GM21737 (cell line): Measurements from ENCODE around the gene ZNF407.
"Not testable (repeated sequence)": the region's sequence is repeated elsewhere in the genome, so short reads cannot be mapped to it uniquely, and the experiment has no call there.

Experiments
- ATAC-seq: cut with Tn5 transposase; IDR thresholded peaks from one replicate; pipeline ENCODE4 v1.9.1; 2021; ENCODE audit warnings: mild to moderate bottlenecking, moderate library complexity; ENCODE audit not compliant: unreplicated experiment

ZNF407 gene, protein sequence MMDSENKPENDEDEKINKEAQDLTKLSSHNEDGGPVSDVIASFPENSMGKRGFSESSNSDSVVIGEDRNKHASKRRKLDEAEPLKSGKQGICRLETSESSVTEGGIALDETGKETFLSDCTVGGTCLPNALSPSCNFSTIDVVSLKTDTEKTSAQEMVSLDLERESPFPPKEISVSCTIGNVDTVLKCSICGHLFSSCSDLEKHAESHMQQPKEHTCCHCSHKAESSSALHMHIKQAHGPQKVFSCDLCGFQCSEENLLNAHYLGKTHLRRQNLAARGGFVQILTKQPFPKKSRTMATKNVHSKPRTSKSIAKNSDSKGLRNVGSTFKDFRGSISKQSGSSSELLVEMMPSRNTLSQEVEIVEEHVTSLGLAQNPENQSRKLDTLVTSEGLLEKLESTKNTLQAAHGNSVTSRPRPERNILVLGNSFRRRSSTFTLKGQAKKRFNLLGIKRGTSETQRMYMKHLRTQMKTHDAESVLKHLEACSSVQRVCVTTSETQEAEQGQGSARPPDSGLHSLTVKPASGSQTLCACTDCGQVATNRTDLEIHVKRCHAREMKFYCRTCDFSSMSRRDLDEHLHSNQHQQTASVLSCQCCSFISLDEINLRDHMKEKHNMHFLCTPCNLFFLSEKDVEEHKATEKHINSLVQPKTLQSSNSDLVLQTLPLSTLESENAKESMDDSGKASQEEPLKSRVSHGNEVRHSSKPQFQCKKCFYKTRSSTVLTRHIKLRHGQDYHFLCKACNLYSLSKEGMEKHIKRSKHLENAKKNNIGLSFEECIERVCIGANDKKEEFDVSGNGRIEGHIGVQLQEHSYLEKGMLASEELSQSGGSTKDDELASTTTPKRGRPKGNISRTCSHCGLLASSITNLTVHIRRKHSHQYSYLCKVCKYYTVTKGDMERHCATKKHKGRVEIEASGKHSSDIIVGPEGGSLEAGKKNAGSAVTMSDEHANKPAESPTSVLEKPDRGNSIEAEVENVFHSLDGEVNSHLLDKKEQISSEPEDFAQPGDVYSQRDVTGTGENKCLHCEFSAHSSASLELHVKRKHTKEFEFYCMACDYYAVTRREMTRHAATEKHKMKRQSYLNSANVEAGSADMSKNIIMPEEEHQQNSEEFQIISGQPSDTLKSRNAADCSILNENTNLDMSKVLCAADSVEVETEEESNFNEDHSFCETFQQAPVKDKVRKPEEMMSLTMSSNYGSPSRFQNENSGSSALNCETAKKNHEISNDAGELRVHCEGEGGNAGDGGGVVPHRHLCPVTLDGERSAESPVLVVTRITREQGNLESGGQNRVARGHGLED (N-terminal part only)

DNA sequence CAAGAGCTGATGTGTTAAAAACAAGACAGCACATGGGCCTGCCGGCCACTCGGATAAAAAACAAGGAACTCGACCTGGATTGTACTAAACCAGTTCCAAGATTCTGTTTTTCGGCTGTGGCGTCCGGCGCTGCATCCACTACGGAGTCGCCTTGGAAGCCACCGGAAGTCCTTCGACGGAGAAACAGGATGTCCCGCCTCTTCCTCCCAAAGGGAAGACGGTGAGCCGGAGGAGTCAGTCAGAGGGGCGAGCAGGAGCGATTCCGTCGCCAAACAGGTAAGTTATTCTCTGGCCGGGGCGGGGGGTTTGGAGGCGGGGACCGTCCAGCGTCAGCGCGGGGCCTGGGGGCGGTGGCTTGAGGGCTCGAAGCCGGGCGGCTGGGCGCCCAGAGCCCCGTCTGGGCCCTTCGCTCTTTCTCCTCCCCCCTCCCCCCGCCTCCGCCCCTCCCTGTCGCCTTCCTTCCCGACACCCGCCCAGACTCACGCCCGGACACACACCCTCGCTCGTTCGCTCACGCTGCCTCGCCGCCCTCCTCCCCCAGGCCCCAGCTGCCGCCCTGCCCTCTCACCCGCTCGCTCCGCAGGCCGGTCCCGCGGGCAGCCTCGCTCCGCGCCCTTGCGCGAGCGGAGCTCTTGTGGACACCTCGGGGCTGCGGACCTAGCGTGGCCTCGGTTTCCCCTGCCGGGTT, at the start of gene ZNF407:
ZNF407 (plus strand) TSS at position 209 of the 688 bp plus-strand sequence. CDS start 33,150 bp downstream, outside the sequence.
- ATAC-seq = peak; percentile 74

DNA sequence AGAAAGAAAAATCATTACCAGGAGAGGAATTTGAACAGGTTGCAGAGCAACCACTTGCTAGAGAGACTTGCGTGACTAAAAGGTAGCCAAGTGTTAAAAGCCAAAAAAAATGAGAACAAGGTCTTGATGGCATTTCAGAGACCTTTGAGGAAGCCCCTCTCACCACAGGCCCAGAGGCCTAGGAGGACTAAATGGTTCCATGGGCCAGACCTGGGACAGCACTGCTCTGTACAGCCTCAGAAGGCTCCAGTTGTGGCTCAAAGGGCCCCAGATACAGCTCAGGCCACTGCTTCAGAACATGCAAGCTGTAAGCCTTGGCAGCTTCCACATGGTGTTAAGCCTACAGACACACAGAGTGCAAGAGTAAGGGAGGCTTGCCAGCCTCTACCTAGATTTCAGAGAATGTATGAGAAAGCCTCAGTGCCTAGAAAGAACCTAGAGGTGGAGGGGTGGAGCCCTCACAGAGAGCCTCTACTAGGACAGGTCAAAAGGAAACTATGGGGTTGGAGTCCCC, 48.0 kb upstream of the ZNF407 start:
- no peak for ATAC-seq

DNA sequence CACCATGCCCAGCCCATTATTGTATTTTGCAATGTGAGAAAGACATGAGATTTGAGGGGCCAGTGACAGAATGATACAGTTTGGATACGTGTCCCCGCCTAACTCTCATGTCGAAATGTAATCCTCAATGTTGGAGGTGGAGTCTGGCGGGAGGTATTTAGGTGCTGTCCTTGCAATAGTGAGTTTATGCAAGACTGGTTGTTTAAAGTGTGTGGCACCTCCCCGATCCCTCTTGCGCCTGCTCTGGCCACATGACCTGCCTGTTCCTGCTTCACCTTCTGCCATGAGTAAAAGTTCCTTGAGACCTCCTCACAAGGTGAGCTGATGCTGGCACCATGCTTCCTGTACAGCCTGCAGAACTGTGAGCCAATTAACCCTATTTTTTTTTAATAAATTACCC, 46.8 kb upstream of the ZNF407 start:
- ATAC-seq = no peak

DNA sequence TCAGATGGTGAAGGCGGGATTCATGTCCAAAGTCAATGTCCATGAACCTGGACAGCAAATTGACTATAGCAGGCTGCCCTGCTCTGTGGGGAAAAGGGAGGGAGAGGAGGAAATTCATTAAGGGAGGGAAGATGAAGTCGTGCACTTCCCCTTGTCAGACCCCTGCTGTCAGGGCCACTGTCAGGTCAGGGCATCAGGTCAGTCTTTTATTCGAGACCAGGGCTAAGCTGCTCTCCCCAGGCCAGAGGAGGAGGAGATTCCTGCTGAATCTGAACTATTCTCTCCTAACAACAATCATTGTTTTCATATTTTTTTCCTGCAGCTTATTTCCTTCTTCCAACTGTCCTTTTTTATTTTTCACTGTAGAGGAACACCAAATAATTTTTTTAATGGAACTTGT, 46.2 kb upstream of the ZNF407 start:
- ATAC-seq = no peak

DNA sequence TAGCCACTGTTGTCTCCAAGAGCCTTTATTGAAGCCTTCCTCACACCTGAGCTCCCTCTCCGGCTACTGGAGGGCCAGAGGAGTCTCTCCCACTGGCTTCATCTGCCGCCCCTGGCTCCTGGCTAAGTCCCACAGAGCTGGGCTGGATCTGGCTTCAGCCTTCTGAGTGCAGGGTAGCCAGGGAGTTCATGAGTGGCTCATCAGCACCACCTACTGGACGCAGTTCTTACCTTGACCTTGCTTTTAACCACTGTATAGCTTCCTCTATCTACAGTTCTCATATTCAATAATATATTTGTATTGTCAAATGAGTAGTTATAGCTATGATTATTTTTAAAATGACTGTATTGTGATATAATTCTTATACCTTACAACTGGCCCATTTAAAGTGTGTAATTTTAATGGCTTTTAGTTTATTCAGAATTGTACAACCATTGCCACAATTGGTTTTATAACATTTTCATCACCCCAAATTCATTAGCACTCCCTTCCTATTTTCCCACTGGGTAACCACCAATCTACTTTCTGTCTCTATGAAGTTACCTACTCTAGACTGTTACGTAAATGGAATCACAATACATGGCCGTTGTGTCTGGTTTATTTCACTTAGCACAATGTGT, 45.6 kb upstream of the ZNF407 start:
- ATAC-seq = peak; percentile 99

DNA sequence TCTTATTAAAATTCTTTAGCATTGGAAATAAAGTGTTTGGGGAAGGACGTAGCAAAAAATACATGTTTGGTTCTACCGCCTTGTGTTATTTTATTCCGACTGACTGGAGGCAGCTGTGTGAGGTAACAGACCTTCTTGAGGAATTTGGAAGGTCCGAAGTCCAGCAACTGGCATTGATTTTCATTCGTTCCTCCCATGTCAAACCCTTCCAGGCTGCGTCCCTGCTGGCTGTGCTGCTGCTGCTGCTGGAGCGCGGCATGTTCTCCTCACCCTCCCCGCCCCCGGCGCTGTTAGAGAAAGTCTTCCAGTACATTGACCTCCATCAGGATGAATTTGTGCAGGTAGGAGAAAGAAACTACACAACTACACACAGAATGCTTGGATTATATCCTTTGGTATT, 41.5 kb upstream of the ZNF407 start:
- no peak for ATAC-seq

DNA sequence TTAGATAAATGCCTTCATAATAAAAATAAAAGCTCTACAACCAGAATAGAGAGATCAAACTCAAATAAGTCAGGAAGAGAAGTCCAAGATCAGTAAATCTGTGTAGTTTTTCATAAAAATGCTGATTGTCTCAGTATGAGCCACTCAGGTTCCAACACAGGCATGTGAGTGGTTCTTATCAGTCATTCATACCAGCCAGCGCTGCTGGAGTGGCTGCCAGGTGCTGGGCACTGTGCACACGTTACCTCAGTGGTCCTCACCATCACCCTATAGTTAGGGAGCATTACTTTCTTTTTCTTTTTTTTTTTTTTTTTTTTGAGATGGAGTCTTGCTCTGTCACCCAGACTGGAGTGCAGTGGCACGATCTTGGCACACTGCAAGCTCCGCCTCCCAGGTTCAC, 39.6 kb upstream of the ZNF407 start:
- no peak for ATAC-seq

DNA sequence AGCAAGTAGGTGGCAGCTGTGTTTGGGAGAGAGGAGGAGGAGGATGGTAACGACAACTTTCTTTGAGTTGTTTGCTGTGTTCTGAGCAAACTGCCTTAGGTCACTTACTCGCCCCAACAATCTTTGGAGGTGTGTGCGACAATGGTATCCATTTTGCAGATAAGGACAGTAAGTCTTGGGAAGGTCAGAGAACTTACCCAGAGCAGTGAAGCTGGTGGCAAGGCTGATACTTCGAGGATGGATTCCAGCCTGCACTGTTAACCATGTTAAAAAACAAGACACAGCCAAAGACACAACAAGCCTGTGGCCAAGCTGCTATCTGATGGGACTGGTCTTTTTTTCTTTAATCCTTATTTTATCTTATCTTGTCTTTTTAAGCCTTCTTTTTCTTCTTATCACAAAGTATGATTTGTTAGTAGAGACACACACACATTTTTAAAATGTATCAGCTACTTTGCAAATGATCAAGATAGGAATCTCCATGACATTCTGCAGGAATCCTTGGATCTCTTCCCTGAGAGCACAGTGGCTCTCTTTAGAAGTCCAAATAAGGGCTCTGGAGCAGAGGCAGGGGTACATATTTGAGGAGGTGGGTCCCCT, 35.4 kb upstream of the ZNF407 start:
- ATAC-seq = no peak

DNA sequence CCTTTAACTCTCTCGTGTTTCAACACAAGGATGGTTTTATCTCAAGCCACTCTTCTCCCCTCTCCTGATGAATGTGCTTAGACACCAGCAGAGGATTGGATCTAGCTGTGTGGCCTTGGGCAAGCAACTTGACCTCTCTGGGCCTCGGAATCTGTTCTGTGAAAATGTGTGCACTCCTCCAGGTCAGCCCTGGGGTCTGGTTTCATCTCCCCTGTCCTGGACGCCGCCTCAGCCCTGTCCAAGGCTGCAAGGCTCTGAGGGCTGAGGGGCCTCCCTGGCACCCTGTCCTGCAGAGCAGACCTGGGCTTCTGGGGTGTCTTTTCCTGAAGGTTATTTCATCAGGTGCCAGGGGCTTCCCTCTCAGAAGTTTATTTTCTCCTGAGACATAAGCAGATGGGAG, 34.9 kb upstream of the ZNF407 start:
- no peak for ATAC-seq

DNA sequence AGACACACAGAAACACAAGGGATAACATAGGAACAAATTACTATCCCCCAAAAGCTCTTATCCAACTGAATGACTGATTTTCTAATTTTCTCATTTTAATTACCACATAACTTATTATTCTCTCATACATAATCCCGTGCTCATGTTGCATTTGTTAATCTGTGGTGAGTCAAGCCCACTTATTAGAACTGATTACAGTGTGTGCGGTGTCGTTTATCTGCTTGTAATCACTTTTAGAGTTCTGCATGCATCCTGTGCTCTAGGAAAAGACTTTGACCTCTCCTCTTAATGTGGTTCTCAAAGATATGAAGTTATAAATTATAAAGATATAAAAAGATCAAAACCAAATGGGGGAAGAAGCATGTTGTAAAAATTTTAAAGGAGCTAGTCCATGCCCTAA, 33.7 kb upstream of the ZNF407 start:
- ATAC-seq = no peak

DNA sequence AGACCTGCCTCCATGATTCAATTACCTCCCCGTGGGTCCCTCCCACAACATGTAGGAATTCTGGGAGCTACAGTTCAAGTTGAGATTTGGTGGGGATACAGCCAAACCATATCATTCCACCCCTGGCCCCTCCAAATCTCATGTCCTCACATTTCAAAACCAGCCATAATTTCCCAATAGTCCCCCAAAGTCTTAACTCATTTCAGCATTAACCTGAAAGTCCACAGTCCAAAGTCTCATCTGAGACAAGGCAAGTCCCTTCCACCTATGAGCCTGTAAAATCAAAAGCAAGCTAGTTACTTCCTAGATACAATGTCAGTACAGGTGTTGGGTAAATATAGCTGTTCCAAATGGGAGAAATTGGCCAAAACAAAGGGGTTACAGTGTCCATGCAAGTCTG, 32.5 kb upstream of the ZNF407 start:
- ATAC-seq = not testable (repeated sequence)

DNA sequence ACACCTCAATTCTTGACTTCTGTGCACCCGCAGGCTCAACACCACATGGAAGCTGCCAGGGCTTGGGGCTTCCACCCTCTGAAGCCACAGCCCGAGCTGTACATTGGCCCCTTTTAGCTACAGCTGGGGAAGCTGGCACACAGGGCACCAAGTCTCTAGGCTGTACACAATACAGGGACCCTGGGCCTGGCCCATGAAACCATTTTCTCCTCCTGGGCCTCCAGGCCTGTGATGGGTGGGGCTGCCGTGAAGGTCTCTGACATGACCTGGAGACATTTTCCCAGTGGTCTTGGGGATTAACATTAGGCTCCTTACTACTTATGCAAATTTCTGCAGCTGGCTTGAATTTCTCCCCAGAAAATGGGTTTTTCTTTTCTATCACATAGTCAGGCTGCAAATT, 31.7 kb upstream of the ZNF407 start:
- ATAC-seq = not testable (repeated sequence)

DNA sequence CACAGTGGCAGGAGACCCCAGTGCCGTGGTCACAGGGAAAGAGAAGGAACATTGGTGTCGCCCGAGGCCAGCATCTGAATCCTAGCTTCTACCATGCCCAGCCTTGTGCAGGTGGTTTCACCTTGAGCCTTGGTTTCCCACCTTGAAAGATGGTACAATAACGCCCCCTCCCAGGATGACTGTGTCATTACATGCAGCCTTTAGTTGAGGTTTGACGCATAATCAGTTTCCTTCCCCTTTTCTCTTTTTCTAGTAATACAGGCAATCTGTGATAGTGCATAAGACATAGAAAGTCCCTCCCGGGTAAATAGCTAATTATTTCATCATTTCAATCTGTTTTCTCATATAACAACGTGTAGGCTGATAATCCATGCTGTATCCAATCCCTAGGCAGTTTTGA, 29.8 kb upstream of the ZNF407 start:
- ATAC-seq = no peak

DNA sequence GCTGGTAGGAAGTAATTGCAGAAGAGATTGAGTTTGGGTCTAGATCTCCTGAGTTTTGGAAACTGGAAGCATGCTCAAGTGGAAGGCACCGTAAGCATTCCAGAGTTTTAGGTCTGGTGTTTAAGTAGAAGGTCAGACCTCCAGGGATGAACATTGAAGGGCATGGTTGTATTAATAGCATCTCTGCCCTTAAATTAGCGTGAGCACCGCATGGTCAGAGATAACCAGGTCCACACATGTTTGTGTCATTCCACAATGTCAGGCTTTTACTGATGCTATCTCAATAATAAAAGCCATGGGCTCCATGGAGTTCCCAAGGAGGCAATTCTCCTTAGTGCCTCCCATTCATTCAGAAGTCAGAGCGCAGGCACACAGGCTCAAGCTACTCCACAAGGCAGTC, 28.3 kb upstream of the ZNF407 start:
- no peak for ATAC-seq

DNA sequence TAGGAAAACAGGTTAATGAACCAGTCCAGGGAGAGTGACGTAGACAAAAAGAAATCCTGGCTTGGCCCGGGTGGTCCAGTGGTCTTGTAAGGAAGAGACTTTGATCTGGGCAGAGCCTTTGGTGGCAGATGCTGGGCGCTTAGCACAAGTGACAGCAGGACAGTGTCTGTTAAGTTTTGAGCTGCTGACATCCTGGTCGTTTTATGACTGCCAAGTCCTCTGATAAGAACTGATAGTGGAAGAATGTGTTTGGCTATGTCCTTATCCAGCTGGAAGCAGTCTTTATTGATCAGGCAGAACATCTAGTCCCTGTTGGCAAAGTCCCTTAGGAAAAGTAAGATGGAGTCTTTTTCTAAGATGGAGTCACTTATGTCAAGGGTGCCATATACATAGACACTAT, 27.4 kb upstream of the ZNF407 start:
- ATAC-seq = no peak

DNA sequence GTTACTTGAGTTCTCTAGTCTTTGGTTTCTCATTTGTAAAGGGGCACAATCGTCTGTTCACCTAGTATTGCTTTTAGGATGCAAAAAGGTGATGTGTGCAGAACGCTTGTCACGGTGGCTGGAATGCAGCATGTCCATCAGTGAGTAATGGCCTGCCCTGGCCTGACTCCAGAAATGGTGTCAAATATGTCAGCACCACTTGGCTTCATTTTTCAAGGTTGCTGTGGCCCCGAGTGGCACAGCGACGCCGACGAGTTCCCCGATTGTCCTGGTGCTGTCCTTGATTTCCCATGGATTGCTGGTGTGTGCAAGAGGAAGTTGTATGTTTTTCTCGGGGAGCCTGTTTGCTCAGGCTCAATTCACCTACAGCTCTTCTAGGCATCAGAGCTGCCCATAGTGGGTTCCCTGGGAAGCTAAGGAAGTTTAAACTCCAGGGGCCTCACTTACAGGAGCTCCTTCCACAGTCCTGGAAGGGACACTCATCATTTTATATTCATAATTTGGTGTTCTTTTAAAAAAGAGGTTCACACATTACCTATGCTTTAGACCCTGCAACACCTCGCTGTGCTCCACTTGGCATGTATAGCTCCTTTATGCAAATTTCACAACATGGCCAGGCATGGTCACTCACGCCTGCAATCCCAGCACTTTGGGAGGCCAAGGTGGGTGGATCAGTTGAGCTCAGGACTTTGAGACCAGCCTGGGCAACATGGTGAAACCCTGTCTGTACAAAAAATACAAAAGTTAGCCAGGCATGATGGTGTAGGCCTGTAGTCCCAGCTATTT, 25.6 kb upstream of the ZNF407 start:
- no peak for ATAC-seq

DNA sequence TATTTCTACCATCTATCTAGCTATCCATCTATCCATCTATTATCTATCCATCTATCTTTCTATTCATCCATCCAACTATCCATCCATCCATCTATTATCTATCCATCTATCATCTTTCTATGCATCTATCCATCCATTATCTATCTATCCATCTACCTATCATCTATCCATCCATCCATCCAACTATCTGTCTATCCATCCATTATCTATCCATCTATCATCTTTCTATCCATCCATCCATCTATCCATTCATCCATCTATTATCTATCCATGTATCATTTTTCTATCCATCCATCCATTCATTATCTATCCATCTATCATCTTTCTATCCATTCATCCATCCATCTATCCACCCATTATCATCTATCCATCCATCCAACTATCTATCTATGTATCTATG, 24.6 kb upstream of the ZNF407 start:
- no peak for ATAC-seq

DNA sequence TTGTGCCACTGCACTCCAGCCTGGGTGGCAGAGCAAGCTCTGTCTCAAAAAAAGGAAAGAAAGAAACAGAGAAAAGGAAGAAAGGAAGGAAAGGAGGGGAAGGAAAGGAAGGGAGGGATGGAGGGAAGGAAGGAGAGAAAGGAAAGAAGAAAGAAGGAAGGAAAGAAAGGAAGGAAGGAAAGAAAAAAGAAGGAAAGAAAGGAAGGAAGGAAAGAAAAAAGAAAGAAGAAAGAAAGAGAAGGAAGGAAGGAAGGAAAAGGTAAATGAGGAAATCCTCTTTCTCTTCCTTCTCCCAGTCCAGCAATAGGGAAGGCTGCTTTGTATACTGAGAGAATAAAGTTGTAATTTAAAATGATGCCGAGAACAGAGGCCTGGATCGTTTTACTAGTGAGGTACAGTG, 22.8 kb upstream of the ZNF407 start:
- no peak for ATAC-seq

DNA sequence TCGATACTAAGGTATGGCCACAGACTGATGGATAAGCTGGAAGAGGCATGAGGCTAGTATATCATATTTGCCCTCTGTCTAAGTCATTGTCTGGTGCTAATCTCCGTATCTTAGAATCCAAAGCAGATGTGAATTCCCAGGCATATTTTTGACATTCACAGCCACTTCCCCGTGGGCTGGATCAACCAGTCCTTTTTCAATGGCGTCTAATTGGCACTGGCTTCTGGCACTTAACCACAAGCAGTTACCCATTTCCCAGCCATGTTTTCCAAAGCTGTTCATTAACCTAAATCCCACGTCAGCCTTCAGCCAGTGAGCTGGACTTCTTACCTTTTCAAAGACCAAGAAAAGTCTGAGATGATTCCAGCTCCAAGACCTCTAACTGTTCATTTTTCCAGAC, 20.7 kb upstream of the ZNF407 start:
- ATAC-seq = no peak
